Thyroid gland (tissue), 4 donors: ENCODE measurements around the gene SFT2D2.

Source experiments
- POLR2A ChIP-seq, 2 donors: fragments of 450-650 bp; IDR thresholded peaks; one replicate each; pipeline ENCODE4 v1.6.1; 2017; ENCODE audit warnings: antibody characterized with exemption in 2 of 2, mild to moderate bottlenecking in 2 of 2, moderate library complexity in 1 of 2
- TF ChIP-seq, protein P1 (sequence below), 6 experiments: fragments of 200-600 bp in 3 of 6; fragments of 450-650 bp in 3 of 6; sonication (generic) in 3 of 6; IDR thresholded peaks; one replicate each; pipeline ENCODE4 v1.5.1; 2016 to 2019; ENCODE audit warnings: antibody characterized with exemption in 6 of 6, mild to moderate bottlenecking in 2 of 6, inconsistent platforms in 1 of 6, moderate library complexity in 1 of 6

DNA sequence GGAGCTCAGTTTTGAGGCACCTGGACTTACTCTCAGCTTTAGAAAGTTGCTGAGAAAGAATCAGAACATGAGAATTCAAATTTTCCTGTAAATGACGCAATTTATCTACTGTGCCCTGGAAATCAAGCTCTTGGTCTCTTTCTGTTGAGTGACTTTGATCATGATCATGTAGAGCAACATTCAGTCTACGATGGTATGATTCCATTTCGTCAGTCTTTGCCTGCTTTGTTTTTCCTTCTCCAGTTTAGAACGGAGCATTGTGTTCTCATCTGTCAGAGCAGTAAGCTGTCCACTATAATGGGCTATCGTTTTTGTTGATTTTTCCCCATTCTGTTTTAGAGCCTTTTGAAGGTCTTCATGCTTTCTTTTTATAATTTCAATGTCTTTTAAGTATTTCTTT, 20.7 kb downstream of the SFT2D2 start:
- TF ChIP-seq, protein P1, sequence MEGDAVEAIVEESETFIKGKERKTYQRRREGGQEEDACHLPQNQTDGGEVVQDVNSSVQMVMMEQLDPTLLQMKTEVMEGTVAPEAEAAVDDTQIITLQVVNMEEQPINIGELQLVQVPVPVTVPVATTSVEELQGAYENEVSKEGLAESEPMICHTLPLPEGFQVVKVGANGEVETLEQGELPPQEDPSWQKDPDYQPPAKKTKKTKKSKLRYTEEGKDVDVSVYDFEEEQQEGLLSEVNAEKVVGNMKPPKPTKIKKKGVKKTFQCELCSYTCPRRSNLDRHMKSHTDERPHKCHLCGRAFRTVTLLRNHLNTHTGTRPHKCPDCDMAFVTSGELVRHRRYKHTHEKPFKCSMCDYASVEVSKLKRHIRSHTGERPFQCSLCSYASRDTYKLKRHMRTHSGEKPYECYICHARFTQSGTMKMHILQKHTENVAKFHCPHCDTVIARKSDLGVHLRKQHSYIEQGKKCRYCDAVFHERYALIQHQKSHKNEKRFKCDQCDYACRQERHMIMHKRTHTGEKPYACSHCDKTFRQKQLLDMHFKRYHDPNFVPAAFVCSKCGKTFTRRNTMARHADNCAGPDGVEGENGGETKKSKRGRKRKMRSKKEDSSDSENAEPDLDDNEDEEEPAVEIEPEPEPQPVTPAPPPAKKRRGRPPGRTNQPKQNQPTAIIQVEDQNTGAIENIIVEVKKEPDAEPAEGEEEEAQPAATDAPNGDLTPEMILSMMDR (IDR thresholded peaks at IDR 0.05): no peak
- TF ChIP-seq POLR2A (IDR thresholded peaks at IDR 0.05): no peak
